ENCODE measurements around the gene PCDHA1. TPM values are rescaled to one million over a fixed set of nuclear protein-coding genes. Genes with fewer than 3 reads are reported as not detected.
"Not testable (repeated sequence)": the region's sequence is repeated elsewhere in the genome, so short reads cannot be mapped to it uniquely, and the experiment has no call there.

PCDHA1 gene
- total RNA-seq, 4 donors from 2014 or later: not detected

- no peak for DNase-seq (ENCODE audit: low spot score in 2 of 2)
- no peaks in the 10 kb centered on the region for H3K36me3 ChIP-seq
- TF ChIP-seq EP300 (IDR thresholded peaks at IDR 0.05): no peak
- TF ChIP-seq CTCF (IDR thresholded peaks at IDR 0.05): no peak
- no peak for TF ChIP-seq POLR2A (IDR thresholded peaks at IDR 0.05)
- H3K4me3 ChIP-seq: peak overlapping the region in 1 of 4 donors; percentile 37
- H3K4me1 ChIP-seq: no peaks in the 10 kb centered on the region
- peaks cover 0 to 47% (median 3%) of the 10 kb centered on the region in 4 donors for H3K9me3 ChIP-seq
- H3K27me3 ChIP-seq: no peaks in the 10 kb centered on the region
- WGBS, 2 donors: 63 to 67% methylated on average over 5 of the region's 5 CpGs
- no peak overlapping the region for H3K27ac ChIP-seq
These were observed 83.6 kb downstream of the PCDHA1 start for GRCh38 chr5:140869555-140869886.

- no peak for DNase-seq (ENCODE audit: low spot score in 2 of 2)
- Histone ChIP-seq H3K27ac (no peak overlapping the region), H3K4me3 (no peak overlapping the region), H3K36me3 (no peaks in the 10 kb centered on the region), H3K27me3 (no peaks in the 10 kb centered on the region), H3K9me3 (peaks cover 0 to 48% (median 4%) of the 10 kb centered on the region in 4 donors), H3K4me1 (no peaks in the 10 kb centered on the region)
- 45 to 56% methylated on average over 83 to 110 of the region's 114 CpGs for WGBS, 2 donors
- TF ChIP-seq CTCF (IDR thresholded peaks at IDR 0.05) (no peak), EP300 (IDR thresholded peaks at IDR 0.05) (no peak), POLR2A (IDR thresholded peaks at IDR 0.05) (no peak)
These were observed 84.6 kb downstream of the PCDHA1 start for GRCh38 chr5:140870221-140871201.

DNA sequence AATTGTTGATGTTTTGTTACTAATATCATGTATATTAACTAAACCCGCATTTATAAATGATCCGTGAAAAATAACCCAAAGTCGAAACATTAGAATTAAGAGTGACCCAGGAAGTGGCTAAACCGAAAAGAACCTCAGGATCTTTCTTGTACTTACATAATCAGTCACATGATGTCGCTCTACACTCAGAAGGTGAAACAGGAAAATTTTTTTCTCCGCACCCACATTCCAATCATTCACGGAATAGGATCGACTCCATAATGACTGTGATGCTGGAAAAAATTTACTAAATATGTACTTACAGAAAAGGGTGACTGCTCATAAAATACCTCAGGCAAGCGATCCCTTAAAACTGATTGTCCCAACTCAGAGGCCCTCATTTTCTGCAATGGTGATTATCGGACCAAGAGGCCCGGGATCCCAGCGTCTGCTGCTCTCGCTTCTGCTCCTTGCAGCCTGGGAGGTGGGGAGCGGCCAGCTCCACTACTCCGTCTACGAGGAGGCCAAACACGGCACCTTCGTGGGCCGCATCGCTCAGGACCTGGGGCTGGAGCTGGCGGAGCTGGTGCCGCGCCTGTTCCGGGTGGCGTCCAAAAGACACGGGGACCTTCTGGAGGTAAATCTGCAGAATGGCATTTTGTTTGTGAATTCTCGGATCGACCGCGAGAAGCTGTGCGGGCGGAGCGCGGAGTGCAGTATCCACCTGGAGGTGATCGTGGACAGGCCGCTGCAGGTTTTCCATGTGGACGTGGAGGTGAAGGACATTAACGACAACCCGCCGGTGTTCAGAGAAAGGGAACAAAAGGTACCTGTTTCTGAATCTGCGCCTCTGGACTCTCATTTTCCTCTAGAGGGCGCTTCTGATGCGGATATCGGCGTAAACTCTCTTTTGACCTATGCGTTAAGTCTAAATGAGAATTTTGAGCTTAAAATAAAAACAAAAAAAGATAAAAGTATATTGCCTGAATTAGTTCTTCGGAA is 89.4 kb downstream of the PCDHA1 start, which contains the start of gene PCDHA12:
TSS of gene PCDHA12 (plus strand) at position 224 of the 981 bp plus-strand sequence. CDS start at position 389, 165 bp downstream.
- Histone ChIP-seq H3K27ac (no peak within 1 kb of the TSS), H3K36me3 (no peaks in the 10 kb centered on the region), H3K4me1 (no peaks in the 10 kb centered on the region), H3K9me3 (peaks cover 0 to 47% (median 8%) of the 10 kb centered on the region in 4 donors), H3K4me3 (peak within 1 kb of the TSS in 1 of 4 donors; percentile 39), H3K27me3 (no peaks in the 10 kb centered on the region)
- WGBS, 2 donors: 17 to 18% methylated on average over 47 of the region's 47 CpGs
- DNase-seq (ENCODE audit: low spot score in 2 of 2): no peak
- TF ChIP-seq POLR2A (IDR thresholded peaks at IDR 0.05): no peak
- TF ChIP-seq CTCF (IDR thresholded peaks at IDR 0.05): no peak
- no peak for TF ChIP-seq EP300 (IDR thresholded peaks at IDR 0.05)

GRCh38 chr5:140876541-140877261 is 90.8 kb downstream of the PCDHA1 start:
- DNase-seq (ENCODE audit: low spot score in 2 of 2); H3K4me3 ChIP-seq; H3K27me3 ChIP-seq; H3K4me1 ChIP-seq; H3K36me3 ChIP-seq; H3K27ac ChIP-seq: not testable (repeated sequence)
- peaks cover 0 to 47% (median 9%) of the 10 kb centered on the region in 4 donors for H3K9me3 ChIP-seq
- WGBS, 2 donors: 49 to 52% methylated on average over 43 to 67 of the region's 80 CpGs

GRCh38 chr5:140877262-140877581 is 91.3 kb downstream of the PCDHA1 start:
- no peak overlapping the region for H3K4me3 ChIP-seq
- TF ChIP-seq CTCF (IDR thresholded peaks at IDR 0.05): no peak
- no peak for TF ChIP-seq EP300 (IDR thresholded peaks at IDR 0.05)
- TF ChIP-seq POLR2A (IDR thresholded peaks at IDR 0.05): no peak
- DNase-seq (ENCODE audit: low spot score in 2 of 2): no peak
- H3K9me3 ChIP-seq: peaks cover 0 to 51% (median 11%) of the 10 kb centered on the region in 4 donors
- H3K27ac ChIP-seq: no peak overlapping the region
- H3K4me1 ChIP-seq: no peaks in the 10 kb centered on the region
- WGBS, 2 donors: 49 to 54% methylated on average over 3 to 21 of the region's 37 CpGs
- H3K36me3 ChIP-seq: no peaks in the 10 kb centered on the region
- H3K27me3 ChIP-seq: no peaks in the 10 kb centered on the region
